ENCODE data around the gene KCNH8.

Gene KCNH8

GRCh38 chr3:19439944-19440343, 291.6 kb downstream of the KCNH8 start:
- Histone ChIP-seq H3K36me3 (ENCODE audit: control insufficient read depth, insufficient read depth, low read length) (no peaks in the 10 kb centered on the region), H3K4me1 (ENCODE audit: control insufficient read depth, insufficient read depth, low read length, poor library complexity, severe bottlenecking) (no peaks in the 10 kb centered on the region), H3K27ac (ENCODE audit: insufficient read depth, low read length, poor library complexity, severe bottlenecking) (no peak overlapping the region), H3K27me3 (replicated peaks; ENCODE audit: control insufficient read depth, insufficient read depth, low read length, poor library complexity, severe bottlenecking) (no peaks in the 10 kb centered on the region), H3K4me3 (ENCODE audit: insufficient read depth, low read depth, low read length, poor library complexity, severe bottlenecking) (no peak overlapping the region), H3K9me3 (ENCODE audit: control insufficient read depth, low read length) (no peaks in the 10 kb centered on the region)
- no peak for DNase-seq

- no peak overlapping the region for H3K4me3 ChIP-seq (ENCODE audit: insufficient read depth, low read depth, low read length, poor library complexity, severe bottlenecking)
- no peaks in the 10 kb centered on the region for H3K4me1 ChIP-seq (ENCODE audit: control insufficient read depth, insufficient read depth, low read length, poor library complexity, severe bottlenecking)
- no peaks in the 10 kb centered on the region for H3K9me3 ChIP-seq (ENCODE audit: control insufficient read depth, low read length)
- H3K36me3 ChIP-seq (ENCODE audit: control insufficient read depth, insufficient read depth, low read length): no peaks in the 10 kb centered on the region
- no peak for DNase-seq
- H3K27ac ChIP-seq (ENCODE audit: insufficient read depth, low read length, poor library complexity, severe bottlenecking): no peak overlapping the region
- no peaks in the 10 kb centered on the region for H3K27me3 ChIP-seq (replicated peaks; ENCODE audit: control insufficient read depth, insufficient read depth, low read length, poor library complexity, severe bottlenecking)
Measured at GRCh38 chr3:19446138-19446537, 297.8 kb downstream of the KCNH8 start.

- H3K4me1 ChIP-seq (ENCODE audit: control insufficient read depth, insufficient read depth, low read length, poor library complexity, severe bottlenecking): no peaks in the 10 kb centered on the region
- DNase-seq: no peak
- no peaks in the 10 kb centered on the region for H3K9me3 ChIP-seq (ENCODE audit: control insufficient read depth, low read length)
- no peak overlapping the region for H3K27ac ChIP-seq (ENCODE audit: insufficient read depth, low read length, poor library complexity, severe bottlenecking)
- no peak overlapping the region for H3K4me3 ChIP-seq (ENCODE audit: insufficient read depth, low read depth, low read length, poor library complexity, severe bottlenecking)
- H3K27me3 ChIP-seq (replicated peaks; ENCODE audit: control insufficient read depth, insufficient read depth, low read length, poor library complexity, severe bottlenecking): no peaks in the 10 kb centered on the region
- no peaks in the 10 kb centered on the region for H3K36me3 ChIP-seq (ENCODE audit: control insufficient read depth, insufficient read depth, low read length)
Measured at GRCh38 chr3:19446687-19447086, 298.4 kb downstream of the KCNH8 start.

GRCh38 chr3:19455546-19455945, 307.2 kb downstream of the KCNH8 start:
- Histone ChIP-seq H3K4me1 (ENCODE audit: control insufficient read depth, insufficient read depth, low read length, poor library complexity, severe bottlenecking) (no peaks in the 10 kb centered on the region), H3K4me3 (ENCODE audit: insufficient read depth, low read depth, low read length, poor library complexity, severe bottlenecking) (no peak overlapping the region), H3K9me3 (ENCODE audit: control insufficient read depth, low read length) (no peaks in the 10 kb centered on the region), H3K36me3 (ENCODE audit: control insufficient read depth, insufficient read depth, low read length) (no peaks in the 10 kb centered on the region), H3K27ac (ENCODE audit: insufficient read depth, low read length, poor library complexity, severe bottlenecking) (no peak overlapping the region), H3K27me3 (replicated peaks; ENCODE audit: control insufficient read depth, insufficient read depth, low read length, poor library complexity, severe bottlenecking) (no peaks in the 10 kb centered on the region)
- no peak for DNase-seq

GRCh38 chr3:19456738-19457137, 308.4 kb downstream of the KCNH8 start:
- no peaks in the 10 kb centered on the region for H3K36me3 ChIP-seq (ENCODE audit: control insufficient read depth, insufficient read depth, low read length)
- no peak for DNase-seq
- no peak overlapping the region for H3K27ac ChIP-seq (ENCODE audit: insufficient read depth, low read length, poor library complexity, severe bottlenecking)
- H3K27me3 ChIP-seq (replicated peaks; ENCODE audit: control insufficient read depth, insufficient read depth, low read length, poor library complexity, severe bottlenecking): no peaks in the 10 kb centered on the region
- no peaks in the 10 kb centered on the region for H3K4me1 ChIP-seq (ENCODE audit: control insufficient read depth, insufficient read depth, low read length, poor library complexity, severe bottlenecking)
- H3K9me3 ChIP-seq (ENCODE audit: control insufficient read depth, low read length): no peaks in the 10 kb centered on the region
- H3K4me3 ChIP-seq (ENCODE audit: insufficient read depth, low read depth, low read length, poor library complexity, severe bottlenecking): no peak overlapping the region

DNA sequence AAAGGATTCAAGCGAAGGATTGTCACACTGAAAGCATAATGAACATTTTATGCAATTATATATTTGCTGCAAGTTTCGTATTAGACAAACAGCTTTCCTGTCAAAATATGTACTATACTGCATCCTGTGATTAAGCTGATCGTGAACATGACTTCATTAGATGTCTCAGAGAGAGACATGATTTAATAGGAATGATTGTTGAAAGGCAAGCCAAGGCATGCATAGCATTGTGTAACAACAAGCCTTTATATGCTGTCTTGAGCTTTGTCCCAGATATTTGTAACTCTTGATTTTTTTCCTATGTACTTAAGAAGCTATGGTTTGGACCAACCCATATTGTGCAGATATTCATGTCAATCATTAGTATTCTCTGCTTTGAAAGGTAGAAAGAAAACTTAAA, 309.1 kb downstream of the KCNH8 start:
- DNase-seq: no peak
- no peaks in the 10 kb centered on the region for H3K27me3 ChIP-seq (replicated peaks; ENCODE audit: control insufficient read depth, insufficient read depth, low read length, poor library complexity, severe bottlenecking)
- H3K9me3 ChIP-seq (ENCODE audit: control insufficient read depth, low read length): no peaks in the 10 kb centered on the region
- H3K4me1 ChIP-seq (ENCODE audit: control insufficient read depth, insufficient read depth, low read length, poor library complexity, severe bottlenecking): no peaks in the 10 kb centered on the region
- no peaks in the 10 kb centered on the region for H3K36me3 ChIP-seq (ENCODE audit: control insufficient read depth, insufficient read depth, low read length)
- no peak overlapping the region for H3K4me3 ChIP-seq (ENCODE audit: insufficient read depth, low read depth, low read length, poor library complexity, severe bottlenecking)
- H3K27ac ChIP-seq (ENCODE audit: insufficient read depth, low read length, poor library complexity, severe bottlenecking): no peak overlapping the region

DNA sequence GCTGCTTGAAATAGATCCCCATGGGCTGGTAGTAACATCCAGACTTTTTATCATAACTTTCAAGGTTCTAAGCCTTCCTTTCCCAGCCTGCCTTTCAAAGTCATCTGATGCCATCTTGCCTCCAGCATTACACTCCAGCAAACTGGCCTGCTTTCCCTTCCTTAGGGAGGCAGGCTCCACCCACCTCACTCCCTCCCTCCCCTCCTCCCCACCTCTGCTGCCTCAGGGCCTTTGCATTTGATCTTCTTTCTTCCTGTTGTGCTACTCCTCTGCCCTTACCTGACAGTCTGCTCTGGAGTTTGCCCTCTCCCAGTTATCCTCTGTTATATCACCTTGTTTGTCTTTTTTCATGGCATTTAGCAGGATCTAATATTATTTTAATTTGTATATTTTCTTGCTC, 319.5 kb downstream of the KCNH8 start:
- DNase-seq: no peak
- Histone ChIP-seq H3K27me3 (replicated peaks; ENCODE audit: control insufficient read depth, insufficient read depth, low read length, poor library complexity, severe bottlenecking) (no peaks in the 10 kb centered on the region), H3K9me3 (ENCODE audit: control insufficient read depth, low read length) (no peaks in the 10 kb centered on the region)

GRCh38 chr3:19471138-19471537, 322.8 kb downstream of the KCNH8 start:
- H3K9me3 ChIP-seq (ENCODE audit: control insufficient read depth, low read length): no peaks in the 10 kb centered on the region

More for the DNA sequence above, 319.5 kb downstream of the KCNH8 start:
- Histone ChIP-seq H3K36me3 (ENCODE audit: control insufficient read depth, insufficient read depth, low read length) (no peaks in the 10 kb centered on the region), H3K4me1 (ENCODE audit: control insufficient read depth, insufficient read depth, low read length, poor library complexity, severe bottlenecking) (no peaks in the 10 kb centered on the region), H3K27ac (ENCODE audit: insufficient read depth, low read length, poor library complexity, severe bottlenecking) (no peak overlapping the region), H3K4me3 (ENCODE audit: insufficient read depth, low read depth, low read length, poor library complexity, severe bottlenecking) (no peak overlapping the region)

DNA sequence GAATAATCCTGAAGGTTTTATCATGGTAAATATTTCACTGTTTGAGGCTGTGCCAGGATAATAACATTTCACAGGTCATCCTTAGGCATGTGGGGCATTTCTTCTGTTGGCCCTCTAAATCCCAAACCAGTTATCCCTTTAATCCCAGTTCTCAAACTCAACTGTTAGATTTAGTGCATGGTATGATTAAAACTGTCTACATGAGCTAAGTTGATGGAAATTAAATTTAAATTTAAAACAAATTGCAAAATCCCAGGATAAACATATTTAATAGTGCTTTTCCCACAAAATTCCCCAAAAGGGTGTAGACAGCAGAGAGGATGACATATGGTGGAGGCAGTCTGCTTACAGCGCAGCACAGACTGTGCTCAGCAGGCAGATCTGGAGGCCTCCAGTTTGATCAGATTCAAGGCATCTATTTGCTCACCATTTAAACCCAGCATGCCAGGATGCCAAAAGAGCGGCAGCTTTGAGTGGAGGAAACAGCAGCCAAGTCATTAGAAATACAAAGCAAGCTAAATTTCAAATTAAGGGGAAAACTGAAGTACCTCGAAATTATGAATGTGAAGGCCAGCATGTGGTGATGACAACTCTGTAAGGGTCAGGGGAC, 325.8 kb downstream of the KCNH8 start:
- H3K27ac ChIP-seq (ENCODE audit: insufficient read depth, low read length, poor library complexity, severe bottlenecking): no peak overlapping the region
- DNase-seq: no peak
- no peaks in the 10 kb centered on the region for H3K27me3 ChIP-seq (replicated peaks; ENCODE audit: control insufficient read depth, insufficient read depth, low read length, poor library complexity, severe bottlenecking)
- H3K36me3 ChIP-seq (ENCODE audit: control insufficient read depth, insufficient read depth, low read length): no peaks in the 10 kb centered on the region
- H3K4me1 ChIP-seq (ENCODE audit: control insufficient read depth, insufficient read depth, low read length, poor library complexity, severe bottlenecking): no peaks in the 10 kb centered on the region
- H3K4me3 ChIP-seq (ENCODE audit: insufficient read depth, low read depth, low read length, poor library complexity, severe bottlenecking): no peak overlapping the region
- no peaks in the 10 kb centered on the region for H3K9me3 ChIP-seq (ENCODE audit: control insufficient read depth, low read length)

More at GRCh38 chr3:19471138-19471537, 322.8 kb downstream of the KCNH8 start:
- DNase-seq: no peak
- no peak overlapping the region for H3K27ac ChIP-seq (ENCODE audit: insufficient read depth, low read length, poor library complexity, severe bottlenecking)
- H3K4me1 ChIP-seq (ENCODE audit: control insufficient read depth, insufficient read depth, low read length, poor library complexity, severe bottlenecking): no peaks in the 10 kb centered on the region
- no peaks in the 10 kb centered on the region for H3K27me3 ChIP-seq (replicated peaks; ENCODE audit: control insufficient read depth, insufficient read depth, low read length, poor library complexity, severe bottlenecking)
- H3K4me3 ChIP-seq (ENCODE audit: insufficient read depth, low read depth, low read length, poor library complexity, severe bottlenecking): no peak overlapping the region
- H3K36me3 ChIP-seq (ENCODE audit: control insufficient read depth, insufficient read depth, low read length): no peaks in the 10 kb centered on the region

- no peak for DNase-seq
- no peak overlapping the region for H3K27ac ChIP-seq (ENCODE audit: insufficient read depth, low read length, poor library complexity, severe bottlenecking)
- H3K36me3 ChIP-seq (ENCODE audit: control insufficient read depth, insufficient read depth, low read length): no peaks in the 10 kb centered on the region
- H3K4me1 ChIP-seq (ENCODE audit: control insufficient read depth, insufficient read depth, low read length, poor library complexity, severe bottlenecking): no peaks in the 10 kb centered on the region
- no peak overlapping the region for H3K4me3 ChIP-seq (ENCODE audit: insufficient read depth, low read depth, low read length, poor library complexity, severe bottlenecking)
- no peaks in the 10 kb centered on the region for H3K27me3 ChIP-seq (replicated peaks; ENCODE audit: control insufficient read depth, insufficient read depth, low read length, poor library complexity, severe bottlenecking)
- H3K9me3 ChIP-seq (ENCODE audit: control insufficient read depth, low read length): no peaks in the 10 kb centered on the region
Measured at GRCh38 chr3:19476281-19476680, 328.0 kb downstream of the KCNH8 start.
